Stimulated activated CD8-positive, alpha-beta memory T cell treated with anti-CD3 and anti-CD28 coated beads, Interleukin-15, amount 100 ng/mL, for 1 hour (primary cell): ENCODE results near the gene DISP2.

Experiments
- DNase-seq: peaks from one replicate; pipeline ENCODE4 v3.0.0-alpha.2; 2020; ENCODE audit warnings: low read depth

Gene DISP2

GRCh38 chr15:40389824-40390595, 32.0 kb downstream of the DISP2 start:
- no peak for DNase-seq

- no peak for DNase-seq
Observed at GRCh38 chr15:40392986-40393948, 35.2 kb downstream of the DISP2 start.

GRCh38 chr15:40397688-40398412, 39.8 kb downstream of the DISP2 start:
- no peak for DNase-seq

- no peak for DNase-seq
Observed at GRCh38 chr15:40398413-40398873, 40.4 kb downstream of the DISP2 start.

GRCh38 chr15:40399370-40399769, 41.4 kb downstream of the DISP2 start:
- DNase-seq: no peak

- peak; percentile 78 for DNase-seq
Observed at GRCh38 chr15:40405501-40406381, 47.7 kb downstream of the DISP2 start, which contains the start of gene IVD. TSS of gene IVD (plus strand) at chr15:40405795. CDS start at chr15:40405828, 33 bp downstream.

GRCh38 chr15:40407330-40407990, 49.4 kb downstream of the DISP2 start:
- DNase-seq: no peak

- DNase-seq: no peak
Observed at GRCh38 chr15:40409366-40409765, 51.3 kb downstream of the DISP2 start.

- no peak for DNase-seq
Observed at GRCh38 chr15:40410476-40410875, 52.5 kb downstream of the DISP2 start.

- DNase-seq: no peak
Observed at GRCh38 chr15:40412095-40412759, 54.2 kb downstream of the DISP2 start.

GRCh38 chr15:40413036-40413435, 55.0 kb downstream of the DISP2 start:
- DNase-seq: no peak

- DNase-seq: no peak
Observed at GRCh38 chr15:40414816-40415215, 56.8 kb downstream of the DISP2 start.

- no peak for DNase-seq
Observed at GRCh38 chr15:40415226-40415625, 57.2 kb downstream of the DISP2 start.

- DNase-seq: no peak
Observed at GRCh38 chr15:40416056-40416455, 58.0 kb downstream of the DISP2 start.

- DNase-seq: no peak
Observed at GRCh38 chr15:40418126-40418525, 60.1 kb downstream of the DISP2 start.

- DNase-seq: no peak
Observed at GRCh38 chr15:40420071-40420713, 62.2 kb downstream of the DISP2 start.

GRCh38 chr15:40420793-40421192, 62.8 kb downstream of the DISP2 start:
- DNase-seq: no peak

GRCh38 chr15:40421246-40422157, 63.5 kb downstream of the DISP2 start:
- peak; percentile 70 for DNase-seq
